Suppressor macrophage treated with lipopolysaccharide for 1 hour (primary cell): ENCODE results near the gene EXOSC9.

Experiments
- DNase-seq, 3 donors: peaks; one replicate each; pipeline ENCODE4 v3.0.0-alpha.2; 2020 to 2022

EXOSC9 gene

DNA sequence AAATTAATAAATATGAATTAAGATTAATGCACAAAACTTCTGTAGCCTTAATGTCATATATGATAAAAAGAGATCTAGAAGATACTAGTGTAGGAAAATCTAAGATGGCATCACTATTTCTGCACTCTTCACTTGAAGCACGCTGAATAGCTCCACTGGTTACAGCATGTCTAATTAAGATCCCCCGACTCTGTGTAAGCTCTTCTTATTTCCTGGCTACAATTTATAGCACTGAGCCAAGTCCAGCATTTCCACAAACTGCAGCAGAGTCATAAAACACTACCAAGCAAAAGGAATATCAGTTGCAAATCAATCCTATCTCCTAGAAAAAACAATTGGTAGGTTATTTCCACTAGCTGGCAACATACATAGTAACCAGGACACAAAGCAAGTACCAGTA is 23.8 kb downstream of the EXOSC9 start:
- no peak for DNase-seq

DNA sequence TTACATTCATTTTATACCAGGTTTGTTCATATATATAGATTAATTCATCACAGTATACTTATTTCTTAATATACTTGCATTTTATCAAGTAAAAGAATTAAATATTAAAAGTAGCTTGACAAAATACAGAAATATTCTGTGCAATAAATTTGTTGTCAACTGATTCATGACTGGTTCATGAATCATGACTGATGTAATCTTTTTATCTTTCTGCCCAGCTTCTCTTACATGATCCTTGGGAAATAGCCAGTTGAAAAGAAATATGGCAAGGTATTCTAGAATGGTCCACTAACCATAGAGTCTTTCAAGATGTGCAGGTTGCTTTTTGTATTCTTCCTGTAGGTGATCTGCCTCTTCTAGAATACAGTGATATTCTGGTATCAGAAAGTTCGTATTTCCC is 26.7 kb downstream of the EXOSC9 start:
- peak in 2 of 3 donors; percentile 14 to 43 for DNase-seq

DNA sequence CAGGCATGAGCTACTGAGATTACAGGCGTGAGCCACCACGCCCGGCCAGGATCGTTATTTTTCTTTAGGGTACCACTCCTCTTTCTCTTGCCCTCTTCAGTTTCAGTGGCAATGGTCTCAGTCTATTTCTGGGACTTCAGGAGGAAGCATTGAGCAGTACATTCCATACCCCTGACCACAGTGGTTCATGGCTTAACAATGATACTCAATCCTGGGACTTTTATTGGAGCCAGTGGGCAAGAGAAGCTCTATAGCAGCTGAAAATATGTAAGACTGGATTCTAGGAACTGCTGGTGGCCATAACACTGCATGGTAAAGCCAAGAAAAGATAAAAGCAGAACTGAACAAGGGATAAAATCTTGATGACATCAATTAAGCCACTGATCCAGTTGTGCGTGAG is 28.4 kb downstream of the EXOSC9 start:
- DNase-seq = no peak

DNA sequence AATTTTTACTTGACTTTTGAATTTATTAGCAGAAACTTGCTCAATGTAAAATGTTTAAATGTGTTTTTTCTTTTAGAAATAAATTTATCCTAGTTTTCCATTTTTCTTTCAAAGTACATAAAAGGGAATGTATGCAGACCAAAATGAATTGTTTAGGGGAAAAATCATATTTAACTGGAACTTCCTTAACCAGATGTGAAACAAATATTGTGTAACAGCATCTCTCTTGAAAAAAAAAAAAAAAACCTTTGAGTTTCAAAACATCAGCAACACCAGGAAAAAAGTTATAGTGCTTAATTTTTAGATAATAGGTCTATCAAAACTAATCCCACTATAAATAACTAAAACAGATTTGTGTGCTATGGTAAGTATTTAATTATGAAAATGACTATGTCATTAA is 37.0 kb downstream of the EXOSC9 start:
- peak; percentile 6 to 38 (median 28) for DNase-seq

DNA sequence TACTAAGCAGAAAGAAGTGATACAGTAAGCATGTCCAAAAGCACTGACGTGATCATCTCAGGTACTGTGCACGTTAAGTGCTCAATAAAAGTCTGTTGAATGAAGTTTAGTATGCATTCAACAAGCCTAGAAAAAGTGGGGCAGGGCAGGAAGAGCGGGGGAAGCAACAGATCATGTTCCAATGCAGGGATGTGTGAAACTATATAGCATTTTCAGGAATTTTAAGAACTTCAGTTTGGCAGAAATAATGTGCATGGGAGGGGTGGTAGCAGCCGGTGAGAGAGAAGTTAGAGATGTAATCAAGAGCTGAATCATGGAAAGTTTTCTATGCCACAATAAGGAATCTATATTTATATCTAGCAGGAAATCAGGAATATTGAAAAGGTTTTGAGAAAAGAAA is 41.7 kb downstream of the EXOSC9 start:
- DNase-seq = no peak

DNA sequence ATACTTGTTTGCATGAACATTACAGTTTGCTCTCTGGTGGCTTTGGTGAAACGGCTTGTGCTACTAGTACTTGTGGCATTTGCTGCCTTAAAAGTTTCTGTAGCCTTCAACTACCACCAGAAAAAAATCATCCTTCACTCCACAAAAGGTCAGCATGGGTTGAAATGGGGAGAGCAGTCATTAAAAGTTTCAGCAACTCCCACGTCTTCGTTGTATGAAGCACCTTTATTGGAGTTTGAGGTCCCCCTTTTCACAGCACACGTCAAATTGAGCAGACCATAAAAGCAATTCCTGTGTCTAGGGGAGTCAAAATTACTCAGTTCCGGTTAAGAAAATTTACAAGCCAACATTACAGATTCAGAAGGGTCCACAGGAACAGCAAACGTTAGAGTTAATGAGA is 45.5 kb downstream of the EXOSC9 start:
- DNase-seq = no peak

DNA sequence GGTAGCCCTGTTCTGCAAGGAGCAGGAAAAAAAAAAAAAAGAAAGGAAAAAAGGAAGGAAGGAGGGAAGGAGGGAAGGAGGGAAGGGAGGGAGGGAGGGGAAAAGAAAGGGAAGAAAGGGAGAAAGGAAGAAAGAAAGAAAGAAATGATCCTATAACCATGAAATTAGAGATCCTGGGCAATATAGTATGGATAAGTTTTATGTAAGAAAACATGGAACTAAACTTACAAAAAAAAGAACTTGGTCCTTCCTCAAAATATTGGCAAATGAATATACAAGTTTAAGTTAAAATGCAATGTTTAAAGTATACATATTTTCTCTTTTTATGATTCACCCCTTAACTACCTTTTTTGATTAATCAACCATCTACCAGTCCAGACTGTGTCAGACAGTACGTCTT is 50.2 kb downstream of the EXOSC9 start:
- no peak for DNase-seq

DNA sequence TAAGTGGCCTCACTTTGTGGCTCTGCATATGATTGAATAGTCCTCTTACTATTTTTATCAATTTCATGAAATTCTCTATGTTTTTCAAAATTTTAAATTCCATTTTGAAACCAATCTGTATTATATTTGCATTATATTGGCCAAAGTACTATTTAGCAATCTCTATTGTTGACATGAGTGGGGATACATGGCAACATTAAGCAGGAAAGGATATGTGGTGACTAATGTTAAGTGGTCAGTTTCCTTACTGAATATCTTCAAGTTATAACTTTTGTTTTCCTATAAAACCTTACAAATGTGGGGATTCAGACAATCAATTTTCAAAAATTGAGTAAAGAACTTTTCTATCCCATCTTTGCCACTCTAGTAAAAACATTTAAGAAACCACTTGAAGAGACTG is 59.0 kb downstream of the EXOSC9 start:
- no peak for DNase-seq

DNA sequence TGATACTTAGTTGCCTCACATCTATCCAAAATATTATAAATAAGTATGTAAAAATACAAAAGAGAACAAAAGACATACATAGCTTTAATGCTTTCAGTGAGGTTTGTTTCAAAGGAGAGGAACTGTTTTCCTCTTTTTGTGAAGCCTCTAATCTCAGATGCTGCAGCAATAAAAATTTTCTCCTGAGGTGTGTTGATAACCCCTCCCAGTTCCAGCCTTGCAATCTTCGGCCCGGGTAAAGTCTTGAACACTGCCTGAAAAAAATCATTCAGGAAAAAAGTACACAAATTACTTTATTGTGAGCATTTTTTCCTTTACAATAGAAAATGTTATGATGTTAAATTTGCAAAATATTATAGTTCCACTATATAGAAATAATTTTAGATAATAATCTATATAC is 60.3 kb downstream of the EXOSC9 start:
- no peak for DNase-seq

DNA sequence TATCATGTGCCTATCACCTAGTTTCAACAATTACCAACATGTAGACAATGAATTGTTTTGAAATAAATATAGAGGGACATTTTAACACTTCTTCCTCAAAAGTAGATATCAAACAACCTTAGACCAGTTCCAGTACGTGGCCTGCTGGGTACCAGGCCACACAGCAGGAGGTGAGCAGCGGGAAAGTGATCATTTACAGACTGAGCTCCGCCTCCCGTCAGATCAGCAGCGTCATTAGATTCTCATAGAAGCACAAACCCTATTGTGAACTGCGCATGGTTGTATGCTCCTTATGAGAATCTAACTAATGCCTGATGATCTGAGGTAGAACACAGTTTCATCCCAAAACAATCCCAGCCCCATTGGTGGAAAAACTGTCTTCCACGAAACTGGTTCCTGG is 62.7 kb downstream of the EXOSC9 start:
- no peak for DNase-seq
